ENCODE results near the gene CEBPZ. TPM values are rescaled to one million over a fixed set of nuclear protein-coding genes. Genes with fewer than 3 reads are reported as not detected.
"Not testable (repeated sequence)": the region's sequence is repeated elsewhere in the genome, so short reads cannot be mapped to it uniquely, and the experiment has no call there.

CEBPZ gene
- total RNA-seq, 1 donor from 2014 or later = 41.1 TPM

- Mint-ChIP-seq H3K9me3 (ENCODE audit: unreplicated experiment) (no peaks in the 10 kb centered on the region), H3K27me3 (ENCODE audit: unreplicated experiment) (peaks cover 1% of the 10 kb centered on the region), H3K27ac (ENCODE audit: unreplicated experiment) (no peak overlapping the region), H3K36me3 (ENCODE audit: unreplicated experiment) (no peaks in the 10 kb centered on the region), H3K4me3 (ENCODE audit: unreplicated experiment) (no peak overlapping the region), H3K4me1 (ENCODE audit: low read depth, unreplicated experiment) (no peaks in the 10 kb centered on the region)
- DNase-seq = peak; percentile 16
- TF ChIP-seq, protein P1, sequence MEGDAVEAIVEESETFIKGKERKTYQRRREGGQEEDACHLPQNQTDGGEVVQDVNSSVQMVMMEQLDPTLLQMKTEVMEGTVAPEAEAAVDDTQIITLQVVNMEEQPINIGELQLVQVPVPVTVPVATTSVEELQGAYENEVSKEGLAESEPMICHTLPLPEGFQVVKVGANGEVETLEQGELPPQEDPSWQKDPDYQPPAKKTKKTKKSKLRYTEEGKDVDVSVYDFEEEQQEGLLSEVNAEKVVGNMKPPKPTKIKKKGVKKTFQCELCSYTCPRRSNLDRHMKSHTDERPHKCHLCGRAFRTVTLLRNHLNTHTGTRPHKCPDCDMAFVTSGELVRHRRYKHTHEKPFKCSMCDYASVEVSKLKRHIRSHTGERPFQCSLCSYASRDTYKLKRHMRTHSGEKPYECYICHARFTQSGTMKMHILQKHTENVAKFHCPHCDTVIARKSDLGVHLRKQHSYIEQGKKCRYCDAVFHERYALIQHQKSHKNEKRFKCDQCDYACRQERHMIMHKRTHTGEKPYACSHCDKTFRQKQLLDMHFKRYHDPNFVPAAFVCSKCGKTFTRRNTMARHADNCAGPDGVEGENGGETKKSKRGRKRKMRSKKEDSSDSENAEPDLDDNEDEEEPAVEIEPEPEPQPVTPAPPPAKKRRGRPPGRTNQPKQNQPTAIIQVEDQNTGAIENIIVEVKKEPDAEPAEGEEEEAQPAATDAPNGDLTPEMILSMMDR (IDR thresholded peaks at IDR 0.05; ENCODE audit: partially characterized antibody, unreplicated experiment) = no peak
These were observed 936 bp upstream of the CEBPZ start for GRCh38 chr2:37232131-37232933.

- TF ChIP-seq, protein P1 (IDR thresholded peaks at IDR 0.05; ENCODE audit: partially characterized antibody, unreplicated experiment) = no peak
- Mint-ChIP-seq H3K27ac (ENCODE audit: unreplicated experiment) (no peak overlapping the region), H3K9me3 (ENCODE audit: unreplicated experiment) (no peaks in the 10 kb centered on the region), H3K4me3 (ENCODE audit: unreplicated experiment) (no peak overlapping the region), H3K36me3 (ENCODE audit: unreplicated experiment) (no peaks in the 10 kb centered on the region), H3K27me3 (ENCODE audit: unreplicated experiment) (peaks cover 1% of the 10 kb centered on the region), H3K4me1 (ENCODE audit: low read depth, unreplicated experiment) (peaks cover 6% of the 10 kb centered on the region)
- DNase-seq = no peak
These were observed 815 bp downstream of the CEBPZ start for GRCh38 chr2:37230581-37230980.

DNA sequence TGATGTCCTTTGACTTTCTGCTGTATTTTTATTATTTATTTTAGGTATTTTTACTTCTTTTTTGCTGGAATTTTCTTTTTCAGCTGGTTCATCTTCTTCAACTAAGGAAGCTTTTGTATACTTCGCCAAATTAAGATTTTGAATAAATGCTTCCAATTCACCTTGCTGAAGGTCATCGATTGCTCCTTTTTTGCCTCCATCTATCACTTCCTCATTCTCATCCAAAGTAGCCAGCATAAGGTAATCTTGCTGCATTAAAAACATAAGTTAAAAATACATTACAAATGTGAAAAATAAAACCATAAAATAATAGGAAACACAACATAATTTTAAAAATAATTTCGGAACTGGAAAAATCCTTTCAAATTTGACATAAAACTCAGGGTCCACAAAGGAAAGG lies 2.6 kb downstream of the CEBPZ start:
- H3K9me3 Mint-ChIP-seq (ENCODE audit: unreplicated experiment) = no peaks in the 10 kb centered on the region
- H3K27ac Mint-ChIP-seq (ENCODE audit: unreplicated experiment) = no peak overlapping the region
- no peaks in the 10 kb centered on the region for H3K27me3 Mint-ChIP-seq (ENCODE audit: unreplicated experiment)
- H3K4me3 Mint-ChIP-seq (ENCODE audit: unreplicated experiment) = no peak overlapping the region
- no peaks in the 10 kb centered on the region for H3K36me3 Mint-ChIP-seq (ENCODE audit: unreplicated experiment)
- peaks cover 12% of the 10 kb centered on the region for H3K4me1 Mint-ChIP-seq (ENCODE audit: low read depth, unreplicated experiment)
- TF ChIP-seq, protein P1 (IDR thresholded peaks at IDR 0.05; ENCODE audit: partially characterized antibody, unreplicated experiment) = no peak
- no peak for DNase-seq

- Mint-ChIP-seq H3K4me1 (ENCODE audit: low read depth, unreplicated experiment) (peaks cover 12% of the 10 kb centered on the region), H3K4me3 (ENCODE audit: unreplicated experiment) (peak overlapping the region; percentile 25), H3K27me3 (ENCODE audit: unreplicated experiment) (no peaks in the 10 kb centered on the region), H3K9me3 (ENCODE audit: unreplicated experiment) (no peaks in the 10 kb centered on the region), H3K27ac (ENCODE audit: unreplicated experiment) (peak overlapping the region; percentile 73), H3K36me3 (ENCODE audit: unreplicated experiment) (no peaks in the 10 kb centered on the region)
- TF ChIP-seq, protein P1 (IDR thresholded peaks at IDR 0.05; ENCODE audit: partially characterized antibody, unreplicated experiment) = no peak
- no peak for DNase-seq
These were observed 4.5 kb downstream of the CEBPZ start for GRCh38 chr2:37226863-37227262.

DNA sequence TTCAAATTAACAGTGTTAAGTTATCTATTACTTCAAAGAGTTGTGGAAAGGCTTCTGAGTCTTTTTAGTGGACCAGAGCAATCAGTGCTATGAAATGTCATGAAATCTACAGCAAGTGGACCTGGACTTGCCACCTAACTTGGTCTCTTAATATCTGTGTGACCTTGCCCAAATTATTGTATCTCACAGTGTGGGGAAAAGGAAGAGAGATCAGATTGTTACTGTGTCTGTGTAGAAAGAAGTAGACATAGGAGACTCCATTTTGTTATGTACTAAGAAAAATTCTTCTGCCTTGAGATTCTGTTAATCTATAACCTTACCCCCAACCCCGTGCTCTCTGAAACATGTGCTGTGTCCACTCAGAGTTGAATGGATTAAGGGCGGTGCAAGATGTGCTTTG lies 6.3 kb downstream of the CEBPZ start:
- Mint-ChIP-seq H3K4me1 (ENCODE audit: low read depth, unreplicated experiment) (peaks cover 12% of the 10 kb centered on the region), H3K27ac (ENCODE audit: unreplicated experiment) (peak overlapping the region; percentile 76), H3K4me3 (ENCODE audit: unreplicated experiment) (peak overlapping the region; percentile 72)
- not testable (repeated sequence) for H3K36me3 Mint-ChIP-seq (ENCODE audit: unreplicated experiment); H3K27me3 Mint-ChIP-seq (ENCODE audit: unreplicated experiment); H3K9me3 Mint-ChIP-seq (ENCODE audit: unreplicated experiment); DNase-seq
